Measurements from ENCODE around the gene IRGQ. TPM values are rescaled to one million over a fixed set of nuclear protein-coding genes. Genes with fewer than 3 reads are reported as not detected.
"Not testable (repeated sequence)": the region's sequence is repeated elsewhere in the genome, so short reads cannot be mapped to it uniquely, and the experiment has no call there.

IRGQ gene
- total RNA-seq, 1 experiment from 2014 or later, result 12.4 TPM

DNA sequence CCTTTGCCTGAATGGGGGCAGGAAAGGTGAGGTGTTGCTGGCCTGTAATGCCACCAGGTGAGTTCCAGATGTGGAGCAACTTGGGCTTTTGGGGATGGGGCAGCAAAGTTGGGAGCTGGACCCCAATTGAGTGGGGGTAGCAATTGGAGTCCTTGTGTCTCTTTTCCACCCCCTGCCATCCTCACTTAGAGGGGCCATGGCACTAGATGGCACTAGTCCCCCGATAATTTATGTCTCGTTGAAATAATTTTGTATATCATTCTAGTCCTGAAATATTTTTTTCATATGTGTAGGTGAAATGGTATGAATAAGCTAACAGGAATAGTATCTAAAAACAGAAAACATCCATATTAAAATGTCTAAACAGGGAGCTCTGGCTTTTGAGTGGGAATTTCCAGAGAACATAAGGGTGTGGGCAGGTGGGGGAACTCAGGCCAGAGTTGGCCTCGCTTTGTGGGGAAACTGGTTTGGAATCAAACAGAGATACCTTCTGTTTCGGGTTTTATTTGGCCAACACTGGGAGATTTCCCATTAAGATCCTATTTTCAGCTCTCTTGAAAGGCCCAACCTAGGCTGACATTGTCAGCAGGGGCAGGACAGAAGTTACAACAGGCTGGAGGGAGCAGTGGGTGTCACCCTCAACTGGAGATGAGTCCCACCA lies 3.8 kb upstream of the IRGQ start:
- no peak for DNase-seq (ENCODE audit: low read depth)

DNA sequence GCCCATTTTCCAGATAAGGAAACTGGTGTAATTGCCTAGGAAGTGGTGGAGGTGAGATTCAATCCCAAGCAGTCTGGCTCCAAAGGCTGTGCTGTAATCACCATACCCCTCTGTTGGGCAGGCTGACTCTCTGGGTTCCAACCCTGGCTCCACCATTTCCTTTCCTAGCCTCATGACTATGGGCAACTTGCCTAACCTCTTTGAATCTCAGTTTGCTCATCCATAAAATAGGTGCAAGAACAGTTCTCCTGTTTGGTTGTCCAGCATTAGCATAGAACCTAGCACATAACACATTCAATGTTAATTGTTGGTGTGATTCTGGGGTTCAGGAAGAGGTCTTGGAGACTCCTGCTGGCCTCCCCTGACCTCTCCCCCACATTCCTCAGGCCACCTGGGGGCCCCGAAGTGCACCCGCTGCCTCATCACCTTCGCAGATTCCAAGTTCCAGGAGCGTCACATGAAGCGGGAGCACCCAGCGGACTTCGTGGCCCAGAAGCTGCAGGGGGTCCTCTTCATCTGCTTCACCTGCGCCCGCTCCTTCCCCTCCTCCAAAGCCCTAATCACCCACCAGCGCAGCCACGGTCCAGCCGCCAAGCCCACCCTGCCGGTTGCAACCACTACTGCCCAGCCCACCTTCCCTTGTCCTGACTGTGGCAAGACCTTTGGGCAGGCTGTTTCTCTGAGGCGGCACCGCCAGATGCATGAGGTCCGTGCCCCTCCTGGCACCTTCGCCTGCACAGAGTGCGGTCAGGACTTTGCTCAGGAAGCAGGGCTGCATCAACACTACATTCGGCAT lies 2.7 kb upstream of the IRGQ start:
- DNase-seq (ENCODE audit: low read depth), result no peak

DNA sequence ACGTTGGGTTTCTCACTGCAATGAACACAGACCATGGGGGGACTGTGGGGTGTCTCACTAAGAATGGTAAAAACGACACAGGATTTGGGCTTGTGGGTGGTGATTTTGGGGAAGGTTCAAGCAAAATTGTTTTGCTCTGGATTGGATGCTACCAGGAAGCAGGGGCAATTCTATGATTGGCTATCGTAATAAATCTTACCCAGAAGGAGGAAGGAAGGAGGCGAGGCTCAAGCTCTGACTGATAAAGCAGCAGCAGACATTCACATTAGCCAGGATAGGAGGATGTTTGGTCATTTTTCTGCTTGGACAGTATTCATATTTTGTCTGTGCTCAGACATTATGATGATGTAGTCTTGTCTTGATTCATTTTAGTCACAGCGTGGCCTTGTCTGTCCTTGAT lies 1.9 kb upstream of the IRGQ start:
- DNase-seq (ENCODE audit: low read depth), result no peak

DNA sequence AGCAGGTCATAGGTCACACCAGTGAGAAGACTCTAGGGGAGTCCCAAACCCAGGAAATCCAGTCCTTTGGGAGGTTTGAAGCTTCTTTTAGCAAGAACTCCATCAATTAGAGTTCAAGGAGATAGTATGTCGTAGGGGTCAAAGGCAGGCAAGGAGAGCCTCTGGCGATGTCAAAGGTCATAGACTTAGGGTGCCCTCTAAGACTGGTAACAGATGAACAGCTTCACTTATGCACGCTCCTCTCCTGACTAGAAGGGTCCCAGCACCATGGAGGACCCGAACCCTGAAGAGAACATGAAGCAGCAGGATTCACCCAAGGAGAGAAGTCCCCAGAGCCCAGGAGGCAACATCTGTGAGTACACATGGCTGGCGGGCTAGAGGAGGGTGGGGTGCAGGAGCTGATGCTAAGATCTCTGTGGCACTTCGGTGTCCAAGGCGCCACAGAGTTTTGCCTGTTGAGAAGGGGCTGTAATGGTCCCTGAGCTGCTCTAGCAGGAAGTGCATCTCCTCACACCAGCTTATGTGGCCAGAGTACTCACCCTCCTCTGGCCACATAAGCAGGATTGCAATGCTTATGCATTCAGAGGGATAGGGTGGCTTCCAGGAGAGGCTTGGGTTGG lies 1.0 kb upstream of the IRGQ start:
- no peak for DNase-seq (ENCODE audit: low read depth)

DNA sequence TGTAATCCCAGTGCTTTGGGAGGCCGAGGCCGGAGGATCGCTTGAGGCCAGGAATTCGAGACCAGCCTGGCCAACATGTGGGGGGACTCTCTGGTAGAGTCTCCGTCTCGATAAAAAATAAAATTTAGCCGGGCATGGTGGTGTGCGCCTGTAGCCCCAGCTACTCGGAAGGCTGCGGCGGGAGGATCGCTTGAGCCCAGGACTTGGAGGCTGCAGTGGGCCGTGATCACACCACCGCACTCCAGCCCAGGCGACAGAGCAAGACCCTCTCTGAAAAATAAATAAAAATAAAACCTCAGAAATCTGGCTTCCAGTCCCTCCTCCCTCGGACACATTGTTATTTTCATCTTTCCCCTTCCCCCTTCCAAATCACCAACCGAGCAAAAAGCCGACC lies 332 bp downstream of the IRGQ start:
- DNase-seq (ENCODE audit: low read depth), result no peak

DNA sequence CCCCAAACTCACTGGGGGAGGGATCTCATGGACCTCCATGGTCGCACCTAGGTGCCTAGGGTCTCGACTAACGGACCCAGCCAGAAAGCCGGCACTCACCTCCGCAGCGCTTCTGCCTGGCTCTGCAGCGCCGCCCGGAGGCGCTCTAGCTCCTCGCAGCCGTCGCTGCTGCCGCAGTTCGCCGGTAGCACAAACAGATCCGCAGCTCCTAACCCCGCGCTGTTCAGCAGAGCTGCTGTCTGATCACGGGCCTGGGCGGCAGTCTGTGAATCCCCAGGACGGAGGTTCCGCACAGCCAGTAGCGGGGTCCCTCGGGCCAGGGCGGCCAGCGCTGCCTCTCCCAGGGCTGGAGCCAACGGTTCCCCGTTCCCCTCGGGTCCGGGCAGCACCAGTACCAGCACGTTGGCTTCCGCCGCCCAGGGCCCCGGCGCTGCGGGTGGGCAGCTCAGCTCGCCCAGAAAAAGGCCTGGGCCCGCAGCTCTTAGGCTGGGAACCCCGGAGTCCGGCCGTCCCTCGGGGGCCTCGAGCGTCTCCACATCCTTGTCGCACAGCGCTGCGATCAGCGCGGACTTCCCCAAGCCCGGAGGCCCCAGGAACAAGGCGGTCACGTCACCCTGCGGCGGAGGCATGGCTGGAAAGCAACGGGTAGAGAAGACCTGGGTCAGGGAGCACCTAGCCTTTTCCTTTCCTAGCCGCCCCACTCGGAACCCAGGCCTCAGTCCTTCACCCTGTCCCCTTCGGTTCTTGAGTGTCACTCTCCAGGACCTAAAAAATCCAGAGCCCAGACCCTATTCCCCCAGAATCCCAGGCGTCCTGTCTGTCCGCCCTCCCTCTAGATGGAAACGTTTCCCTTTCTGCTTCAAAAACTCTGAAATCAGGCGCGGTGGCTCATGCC lies 977 bp downstream of the IRGQ start:
- DNase-seq (ENCODE audit: low read depth), result peak; percentile 47

DNA sequence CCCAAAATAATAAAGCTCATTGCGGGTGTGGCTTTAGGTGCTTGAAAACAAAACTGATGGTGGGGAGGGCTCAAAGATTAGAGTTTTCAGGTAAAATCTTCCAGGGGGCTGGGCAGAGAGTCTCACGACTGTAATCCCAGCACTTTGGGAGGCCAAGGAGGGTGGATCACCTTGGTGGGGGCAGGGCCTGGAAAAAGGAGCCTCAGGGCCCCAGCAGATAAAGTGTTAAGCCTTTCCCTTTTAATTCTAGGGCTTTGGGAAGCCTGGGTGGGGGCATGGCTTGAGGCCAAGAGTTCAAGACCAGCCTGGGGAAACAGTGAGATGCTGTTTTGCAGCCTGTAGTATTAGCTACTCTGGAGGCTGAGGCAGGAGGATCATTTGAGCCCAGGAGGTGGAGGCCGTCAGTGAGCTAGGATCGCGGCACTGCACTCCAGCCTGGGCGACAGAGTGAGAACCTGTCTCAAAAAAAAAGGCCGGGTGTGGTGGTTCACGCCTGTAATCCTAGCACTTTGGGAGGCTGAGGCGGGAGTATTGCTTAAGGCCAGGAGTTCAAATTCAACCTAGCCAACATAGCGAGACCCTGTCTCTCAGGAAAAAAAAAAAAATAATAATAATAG lies 1.7 kb downstream of the IRGQ start:
- DNase-seq (ENCODE audit: low read depth), result no peak

DNA sequence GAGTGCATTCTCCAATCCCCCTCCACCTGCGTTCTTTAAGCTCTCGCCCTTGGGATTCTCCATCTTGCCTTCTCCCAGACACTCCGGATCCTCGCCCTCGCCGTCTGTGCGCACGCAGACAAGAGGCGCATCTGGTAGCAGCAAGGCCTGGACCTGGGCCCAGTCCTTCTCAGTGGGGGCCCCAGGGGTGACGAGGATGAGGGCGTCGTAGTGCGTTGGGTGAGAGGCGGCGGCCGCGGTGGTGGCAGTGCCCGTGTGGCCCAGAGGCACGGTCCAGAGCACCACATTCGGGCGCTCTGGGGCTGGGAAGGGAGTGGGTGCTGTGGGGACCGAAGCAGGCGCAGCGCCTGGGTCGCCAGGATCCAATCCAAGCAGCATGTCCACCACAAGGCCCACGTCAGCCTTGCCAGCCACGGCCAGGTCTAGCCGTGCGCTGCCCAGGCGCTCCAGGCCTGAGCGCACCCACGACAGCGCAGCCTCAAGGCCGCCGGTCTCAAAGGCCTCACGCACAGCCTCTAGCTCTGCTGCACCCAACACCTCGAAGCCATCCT lies 3.1 kb downstream of the IRGQ start:
- DNase-seq (ENCODE audit: low read depth), result no peak

DNA sequence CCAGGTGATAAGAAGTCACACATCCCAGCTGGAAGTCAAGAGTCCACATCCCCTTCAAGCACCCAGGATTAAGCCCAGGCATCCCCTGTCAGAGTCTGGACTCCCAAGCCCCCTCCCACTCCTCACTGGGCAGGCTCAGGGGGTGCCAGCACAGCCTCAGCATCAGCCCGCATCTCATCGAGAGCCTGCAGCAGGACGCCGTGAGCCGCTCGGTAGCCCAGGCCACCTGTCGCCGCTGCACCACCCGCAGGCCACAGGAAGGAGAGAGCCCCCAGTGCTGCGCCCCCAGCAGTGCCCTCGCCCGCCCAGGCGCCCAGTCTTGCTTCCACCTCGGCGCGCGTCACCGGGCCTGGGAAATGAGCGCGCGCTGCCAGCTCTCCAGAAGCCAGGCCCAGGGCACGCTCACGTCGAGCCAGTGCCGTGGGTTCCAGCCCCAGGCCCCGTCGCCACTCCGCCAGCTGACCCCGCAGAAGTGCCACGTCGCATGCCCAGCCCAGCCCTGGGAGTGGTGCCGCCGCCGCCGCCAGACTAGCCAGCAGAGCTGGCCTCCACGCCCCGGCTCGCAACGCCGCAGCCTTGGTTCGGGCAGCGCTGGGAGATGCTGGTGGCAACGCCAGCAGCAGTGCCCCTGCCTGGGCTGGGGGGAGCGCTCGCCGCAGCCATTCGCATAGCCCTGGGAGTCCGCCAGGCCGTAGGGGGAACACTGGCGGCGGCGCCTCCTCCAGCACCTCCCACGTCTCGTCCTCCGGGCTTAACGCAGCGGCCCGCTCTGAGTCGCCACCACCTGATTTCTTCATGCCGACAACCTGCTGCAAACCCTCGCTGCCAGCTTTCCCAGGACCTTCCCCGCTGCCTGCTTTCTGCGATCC lies 3.8 kb downstream of the IRGQ start:
- DNase-seq (ENCODE audit: low read depth), result no peak

DNA sequence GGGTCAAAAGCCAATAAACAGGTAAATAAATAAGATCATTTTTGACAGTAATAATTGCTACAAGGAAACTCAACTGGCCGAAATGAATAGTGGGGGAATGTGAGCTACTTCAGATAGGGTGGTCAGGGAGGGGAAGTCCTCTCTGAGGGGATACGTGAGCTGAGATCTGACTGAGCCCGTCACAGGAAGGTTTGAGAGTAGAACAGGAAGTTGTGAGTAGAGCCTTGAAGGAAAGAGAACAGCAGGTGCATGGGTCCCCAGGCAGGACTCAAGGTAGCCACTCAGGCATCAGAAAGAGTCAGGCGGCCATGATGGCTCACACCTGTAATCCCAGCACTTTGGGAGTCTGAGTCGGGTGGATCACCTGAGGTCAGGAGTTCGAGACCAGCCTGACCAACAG lies 6.3 kb downstream of the IRGQ start:
- DNase-seq (ENCODE audit: low read depth), result no peak

DNA sequence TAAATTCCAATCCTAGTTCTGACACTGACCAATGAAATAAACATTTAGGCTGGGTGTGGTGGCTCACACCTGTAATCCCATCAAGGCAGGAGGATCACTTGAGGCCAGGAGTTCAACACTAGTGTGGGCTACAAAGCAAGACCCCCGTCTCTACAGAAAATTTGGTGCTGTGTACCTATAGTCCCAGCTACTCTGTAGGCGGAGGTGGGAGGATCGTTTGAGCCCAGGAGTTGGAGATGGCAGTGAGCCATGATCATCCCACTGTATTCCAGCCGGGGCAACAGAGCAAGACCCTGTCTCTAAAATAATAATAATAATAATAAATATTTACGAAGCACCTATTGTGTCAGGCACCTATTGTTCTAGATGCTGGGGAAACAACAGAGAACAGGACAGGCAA lies 6.7 kb downstream of the IRGQ start:
- DNase-seq (ENCODE audit: low read depth), result no peak

DNA sequence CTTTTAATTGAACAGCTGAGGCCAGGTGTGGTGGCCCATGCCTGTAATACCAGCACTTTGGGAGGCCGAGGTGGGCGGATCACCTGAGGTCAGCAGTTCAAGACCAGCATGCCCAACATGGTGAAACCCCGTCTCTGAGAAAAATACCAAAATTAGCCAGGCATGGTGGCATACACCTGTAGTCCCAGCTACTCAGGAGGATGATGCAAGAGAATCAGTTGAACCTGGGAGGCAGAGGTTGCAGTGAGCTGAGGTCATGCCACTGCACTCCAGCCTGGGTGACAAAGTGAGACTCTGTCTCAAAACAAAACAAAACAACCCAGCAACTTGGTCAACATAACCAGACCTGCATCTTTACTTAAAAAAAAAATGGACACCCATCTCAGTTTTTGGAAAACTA lies 8.9 kb downstream of the IRGQ start:
- DNase-seq (ENCODE audit: low read depth), result not testable (repeated sequence)

DNA sequence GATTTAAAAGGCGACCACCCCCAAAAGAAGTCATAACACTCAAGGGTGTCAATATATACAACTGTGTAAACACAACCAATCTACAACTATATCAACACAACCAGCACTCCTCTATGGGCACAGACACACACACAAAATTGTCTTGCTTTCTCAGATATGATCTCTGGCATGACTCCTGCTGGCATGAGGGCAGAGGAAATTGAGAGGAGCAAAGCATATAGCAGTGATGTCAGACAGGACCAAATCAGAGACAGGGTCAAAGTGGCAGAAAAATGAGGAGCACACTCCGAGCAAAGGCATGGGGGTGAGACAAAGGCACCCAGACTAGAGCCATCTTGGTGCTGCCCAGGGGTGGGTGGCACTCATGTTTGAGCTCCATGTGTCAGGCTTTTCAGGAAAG lies 9.6 kb downstream of the IRGQ start:
- no peak for DNase-seq (ENCODE audit: low read depth)

DNA sequence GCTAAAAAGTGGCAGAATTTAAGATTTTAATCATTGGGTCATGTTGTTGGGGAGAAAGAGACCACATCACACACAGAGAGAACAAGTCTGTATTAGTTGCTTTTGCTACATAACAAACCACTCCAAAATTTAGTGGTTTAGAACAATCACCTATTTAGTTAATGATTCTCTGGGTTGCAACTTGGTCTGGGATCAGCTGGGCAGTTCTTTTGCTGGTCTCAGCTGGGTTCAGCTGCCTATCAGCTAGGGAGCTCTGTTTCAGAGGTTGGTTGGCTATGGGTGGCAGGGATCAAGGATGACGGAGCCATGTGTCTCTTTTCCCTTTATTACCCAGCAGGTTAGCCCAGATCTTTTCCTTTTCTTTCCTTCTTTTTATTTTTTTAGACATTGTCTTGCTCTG lies 11.4 kb downstream of the IRGQ start:
- no peak for DNase-seq (ENCODE audit: low read depth)

DNA sequence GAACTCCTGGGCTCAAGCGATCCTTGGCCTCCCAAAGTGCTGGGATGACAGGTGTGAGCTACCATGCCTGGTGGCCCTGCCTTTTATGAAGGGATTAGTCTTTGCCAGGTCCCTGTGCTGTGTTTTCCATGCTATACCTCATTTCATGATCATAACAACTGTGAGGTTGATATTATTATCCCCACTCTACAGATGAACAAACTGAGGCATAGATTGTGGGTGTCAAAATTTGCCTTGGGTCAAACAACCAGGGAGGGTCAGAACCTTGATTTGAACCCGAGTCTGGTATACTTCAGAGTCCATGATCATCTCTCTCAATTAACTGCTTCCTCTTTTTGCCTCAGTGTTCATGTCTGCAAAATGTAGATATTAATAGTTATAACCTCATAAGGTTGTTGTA lies 13.4 kb downstream of the IRGQ start:
- DNase-seq (ENCODE audit: low read depth), result no peak

DNA sequence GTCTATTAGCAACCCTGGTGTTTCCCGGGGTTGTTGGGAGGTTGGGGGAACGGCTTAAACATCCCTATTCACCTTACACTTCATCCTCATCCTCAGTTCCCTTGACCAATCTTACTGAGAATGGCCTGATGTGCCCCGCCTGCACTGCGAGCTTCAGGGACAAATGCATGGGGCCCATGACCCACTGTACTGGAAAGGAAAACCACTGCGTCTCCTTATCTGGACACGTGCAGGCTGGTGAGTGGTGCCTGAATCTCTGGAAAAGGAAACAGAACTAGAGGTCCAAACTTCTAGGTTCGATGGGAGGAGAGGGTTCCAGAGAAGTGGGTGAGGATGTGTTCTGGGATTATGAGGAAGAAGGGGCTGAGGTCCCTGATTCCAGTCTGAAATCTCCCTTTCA lies 14.5 kb downstream of the IRGQ start:
- DNase-seq (ENCODE audit: low read depth), result no peak

DNA sequence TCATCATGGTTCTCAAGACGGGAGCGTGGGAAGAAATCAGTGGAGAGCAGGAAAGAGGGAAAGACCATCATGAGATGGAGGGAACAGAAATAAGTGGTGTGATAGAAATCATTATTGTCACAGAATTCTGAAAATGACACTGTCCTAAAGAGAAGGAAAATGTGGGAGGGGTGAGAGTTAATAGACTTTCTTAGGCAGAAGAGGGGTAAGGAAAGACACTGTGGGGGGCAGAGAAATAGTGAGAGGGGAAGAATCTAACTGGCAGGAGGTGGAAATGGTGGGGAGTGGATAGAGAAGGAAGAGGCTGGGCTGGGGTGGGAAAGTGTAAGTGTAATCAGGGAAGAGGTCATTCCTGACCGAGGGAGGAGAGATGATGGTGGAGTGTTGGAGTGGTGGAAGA lies 17.1 kb downstream of the IRGQ start:
- DNase-seq (ENCODE audit: low read depth), result no peak

DNA sequence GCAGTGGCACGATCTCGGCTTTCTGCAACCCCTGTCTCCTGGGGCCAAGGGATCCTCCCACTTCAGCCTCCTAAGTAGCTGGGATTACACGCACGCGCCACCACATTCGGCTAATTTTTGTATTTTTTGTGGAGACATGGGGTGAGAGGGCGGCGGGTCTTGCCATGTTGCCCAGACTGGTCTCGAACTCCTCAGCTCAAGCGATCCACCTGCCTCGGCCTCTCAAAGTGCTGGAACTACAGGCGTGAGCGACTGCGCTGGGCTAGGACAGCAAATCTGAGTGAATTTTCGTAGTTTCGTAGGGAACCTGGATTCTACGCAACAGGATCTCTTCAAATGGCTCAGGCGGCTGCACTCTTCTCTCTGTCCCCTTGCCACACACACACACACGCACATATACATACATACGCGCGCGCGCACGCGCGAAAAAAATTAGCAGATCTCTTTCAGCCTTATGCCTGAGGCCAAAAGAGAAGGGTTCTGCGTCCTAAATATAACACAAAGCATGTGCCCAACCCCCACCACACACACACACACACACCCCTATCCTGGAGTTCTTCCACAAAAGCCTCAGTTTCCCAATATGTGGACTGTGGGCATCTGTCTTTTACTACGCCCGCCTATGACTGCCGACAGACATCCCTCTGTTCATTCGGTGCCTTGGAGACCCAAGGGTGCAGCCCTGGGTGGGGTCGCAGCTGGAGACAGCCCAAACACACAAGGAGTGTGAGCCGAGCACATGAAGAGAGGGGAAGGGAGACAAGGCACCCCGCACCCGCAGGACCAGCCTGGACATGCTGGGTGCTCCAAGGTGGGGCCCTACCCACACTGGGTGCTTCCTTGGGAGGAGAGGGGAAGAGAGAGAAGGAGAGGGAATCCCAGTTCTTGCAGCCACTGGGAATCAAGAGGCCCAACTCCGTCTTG lies 19.7 kb downstream of the IRGQ start:
- DNase-seq (ENCODE audit: low read depth), result no peak

Data from HT1080 (cell line).